HT-29 (cell line): ENCODE results near the gene GPR135. TPM values are rescaled to one million over a fixed set of nuclear protein-coding genes. Genes with fewer than 3 reads are reported as not detected.

Source experiments
- DNase-seq: peaks from one replicate; pipeline ENCODE4 v3.0.0-alpha.2; 2015; ENCODE audit warnings: low spot score
- total RNA-seq: library from RNA; depleted of rRNA; stranded (reverse); fragments of >200 nt; shearing (Covaris generic); gene quantifications from 2 replicates; pipeline ENCODE4 v1.2.3, GENCODE V29; 2014; rRNA removed

GPR135 gene, protein sequence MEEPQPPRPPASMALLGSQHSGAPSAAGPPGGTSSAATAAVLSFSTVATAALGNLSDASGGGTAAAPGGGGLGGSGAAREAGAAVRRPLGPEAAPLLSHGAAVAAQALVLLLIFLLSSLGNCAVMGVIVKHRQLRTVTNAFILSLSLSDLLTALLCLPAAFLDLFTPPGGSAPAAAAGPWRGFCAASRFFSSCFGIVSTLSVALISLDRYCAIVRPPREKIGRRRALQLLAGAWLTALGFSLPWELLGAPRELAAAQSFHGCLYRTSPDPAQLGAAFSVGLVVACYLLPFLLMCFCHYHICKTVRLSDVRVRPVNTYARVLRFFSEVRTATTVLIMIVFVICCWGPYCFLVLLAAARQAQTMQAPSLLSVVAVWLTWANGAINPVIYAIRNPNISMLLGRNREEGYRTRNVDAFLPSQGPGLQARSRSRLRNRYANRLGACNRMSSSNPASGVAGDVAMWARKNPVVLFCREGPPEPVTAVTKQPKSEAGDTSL
- total RNA-seq, result 0.83 and 0.84 TPM in 2 replicates

DNA sequence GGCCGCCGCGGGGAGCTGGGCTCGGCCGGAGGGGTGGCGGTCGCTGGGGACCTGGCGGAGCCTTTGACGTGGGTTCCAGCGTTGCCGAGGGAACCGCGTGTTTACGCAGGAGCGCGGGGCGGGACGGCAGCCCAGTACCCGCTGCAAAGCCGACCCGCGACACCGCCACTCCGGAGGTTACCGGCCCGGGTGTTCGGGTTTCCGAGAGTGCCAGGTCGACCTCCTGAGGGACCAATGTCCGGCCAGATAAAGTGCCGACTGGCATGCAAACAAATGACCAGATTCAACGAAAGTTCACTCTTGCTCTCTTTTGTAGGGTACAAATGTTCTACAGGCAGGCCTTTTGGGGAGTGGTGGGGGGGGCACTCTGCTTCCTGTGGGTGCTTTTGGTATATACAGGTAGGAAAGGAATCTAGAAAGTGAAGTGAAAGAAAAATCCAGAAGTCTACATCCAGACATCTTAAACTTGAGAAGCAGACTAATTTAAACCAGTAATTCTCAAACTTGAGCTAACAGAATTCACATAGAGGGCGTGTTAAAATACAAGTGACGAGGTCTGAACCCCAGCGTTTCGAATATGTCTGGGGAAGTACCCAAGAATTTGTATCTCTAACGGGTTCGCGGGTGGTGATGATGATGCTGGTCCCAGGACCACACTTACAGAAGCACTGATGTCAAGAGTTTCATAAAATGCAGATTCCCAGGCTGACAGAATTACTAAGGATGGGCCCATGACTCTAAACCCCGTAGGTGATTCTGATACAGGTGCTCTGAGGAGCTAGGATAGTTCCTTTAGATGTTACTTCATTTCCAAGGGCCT, at the start of gene GPR135:
Gene GPR135, minus strand, starts transcription at position 65 of the 820 bp plus-strand sequence. CDS start 154 bp downstream, outside the sequence.
- DNase-seq, result peak; percentile 40

DNA sequence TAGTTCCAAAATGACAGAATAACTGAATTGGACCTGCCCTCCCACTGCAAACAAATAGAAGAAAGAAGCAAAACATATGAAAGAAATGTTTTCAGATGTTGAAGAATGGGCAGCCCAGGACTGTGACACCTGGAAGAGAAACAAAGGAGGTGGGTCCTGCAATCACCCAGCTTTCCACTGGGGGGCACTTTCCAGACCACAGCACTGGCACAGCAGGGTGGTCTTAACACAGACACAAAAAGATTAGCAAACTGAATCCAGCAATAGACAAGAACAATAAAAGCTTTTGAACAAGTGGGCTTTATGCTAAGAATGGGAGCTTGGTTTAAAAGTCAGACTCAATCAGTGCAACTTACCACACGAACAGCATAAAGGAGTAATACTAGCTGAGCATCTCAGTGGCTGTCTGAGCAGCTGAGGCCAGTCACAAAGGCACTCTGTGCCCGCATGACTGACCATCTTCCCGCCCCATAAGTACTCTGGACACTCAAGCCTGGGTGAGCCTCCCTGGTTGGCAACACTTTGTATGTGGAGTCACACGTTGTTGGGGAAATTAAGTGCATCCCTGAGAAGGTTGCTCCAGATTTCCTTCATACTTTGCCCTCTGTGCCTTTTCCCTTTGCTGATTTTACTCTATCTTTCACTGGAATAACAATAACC, 46.9 kb upstream of the GPR135 start:
- peak; percentile 14 for DNase-seq

DNA sequence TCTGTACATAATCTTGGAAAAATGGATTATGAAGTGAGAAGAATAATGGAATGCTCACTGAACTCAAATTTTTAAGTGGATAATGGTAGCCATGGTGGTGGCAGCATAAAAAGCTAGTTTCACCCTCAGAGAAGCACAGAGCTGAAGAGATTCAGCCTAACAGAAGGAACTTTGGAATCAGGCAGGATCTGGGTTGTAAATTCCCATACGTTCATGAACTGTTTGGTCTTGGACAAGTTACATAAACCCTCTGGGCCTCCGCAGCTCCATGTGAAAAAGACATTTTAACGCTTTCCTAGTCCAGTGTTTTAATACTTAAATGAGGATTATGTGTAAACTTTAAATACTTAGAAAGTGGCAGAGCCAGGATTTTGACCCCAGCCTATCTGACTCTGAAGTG, 45.8 kb upstream of the GPR135 start:
- no peak for DNase-seq

DNA sequence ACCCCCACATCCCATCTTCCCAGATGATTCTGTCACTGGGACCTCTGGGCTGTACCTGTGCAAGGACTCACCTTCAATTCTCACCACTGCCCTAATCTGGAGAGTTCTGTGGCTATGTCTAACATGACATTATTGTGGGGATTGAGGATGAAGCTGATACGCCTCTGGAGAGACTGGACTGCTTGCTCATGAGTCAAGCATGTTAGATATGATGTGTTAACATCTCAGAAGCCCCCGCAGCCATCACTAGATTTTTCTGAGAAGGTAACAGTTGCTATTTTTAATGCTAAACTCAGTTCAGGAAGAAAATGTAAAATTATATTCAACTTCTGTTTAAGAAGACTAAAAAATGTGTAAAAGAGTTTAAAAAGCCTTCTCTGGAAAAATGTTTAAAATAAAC, 44.8 kb upstream of the GPR135 start:
- DNase-seq, result no peak

DNA sequence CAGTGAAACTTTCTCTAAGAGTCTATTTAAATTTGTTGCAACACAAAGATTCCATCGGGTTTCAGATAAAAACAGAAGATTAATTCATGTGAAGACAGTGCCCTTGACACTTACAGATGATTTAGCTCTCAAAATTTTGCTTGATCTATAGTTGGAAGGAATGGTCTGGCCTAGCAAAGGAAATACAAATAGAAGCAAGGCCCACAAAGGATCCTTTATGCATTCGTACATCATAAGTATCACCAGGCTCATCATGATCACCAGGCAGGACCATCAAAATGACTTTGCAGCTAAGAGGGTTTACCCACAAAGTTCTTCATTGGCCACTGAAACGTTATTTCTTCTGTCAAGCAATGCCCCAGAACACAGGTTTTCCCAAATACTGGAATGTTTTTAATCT, 43.9 kb upstream of the GPR135 start:
- DNase-seq, result no peak

DNA sequence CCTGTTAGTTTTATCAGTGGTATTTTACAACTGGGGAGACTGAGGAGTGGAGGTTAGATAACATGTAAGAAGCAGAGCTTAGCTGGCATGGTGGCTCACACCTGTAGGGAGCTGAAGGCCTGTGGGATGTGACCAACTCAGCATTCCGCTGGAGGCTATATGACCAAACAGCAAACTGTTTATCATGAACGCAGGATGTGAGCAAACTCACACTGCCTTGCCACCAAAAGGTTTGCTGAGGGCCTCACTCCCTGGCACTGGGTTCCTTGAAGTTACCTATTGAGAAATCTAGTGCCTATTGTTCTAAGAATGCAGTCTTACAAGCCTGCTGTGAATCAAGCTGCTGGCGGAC, 42.5 kb upstream of the GPR135 start:
- DNase-seq, result no peak

DNA sequence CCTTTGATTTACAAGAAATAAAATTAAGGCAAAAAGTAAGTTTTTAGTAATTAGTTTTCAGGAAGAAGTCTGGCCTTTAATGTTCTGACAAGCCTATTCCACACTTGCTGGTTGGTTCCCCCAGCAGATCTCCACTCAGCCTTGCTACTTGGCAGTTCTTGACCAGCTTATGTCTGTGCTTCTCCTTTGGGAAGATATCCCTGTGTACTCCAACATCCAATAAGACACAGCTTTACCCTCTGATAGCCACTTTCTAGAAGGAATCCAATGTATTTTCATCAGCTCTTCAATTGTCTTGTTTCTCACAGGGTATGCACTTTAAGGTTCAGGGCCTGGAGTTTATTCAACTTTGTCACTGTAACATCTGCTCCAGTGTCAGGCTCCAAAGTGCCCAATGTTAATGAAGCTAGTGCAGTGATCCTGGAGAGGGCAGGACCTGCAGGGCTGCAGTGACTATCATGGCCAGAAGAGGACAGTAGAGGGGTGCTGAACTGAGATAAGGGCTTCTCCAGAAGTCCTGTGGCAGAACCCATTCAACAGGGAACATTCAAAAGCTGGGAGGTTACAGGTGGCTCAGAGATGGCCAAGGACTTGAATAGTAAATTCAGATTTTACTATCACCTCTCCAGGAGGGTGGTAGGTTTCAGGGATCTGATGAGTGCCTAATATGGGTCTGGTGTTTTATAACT, 42.0 kb upstream of the GPR135 start:
- peak; percentile 76 for DNase-seq

DNA sequence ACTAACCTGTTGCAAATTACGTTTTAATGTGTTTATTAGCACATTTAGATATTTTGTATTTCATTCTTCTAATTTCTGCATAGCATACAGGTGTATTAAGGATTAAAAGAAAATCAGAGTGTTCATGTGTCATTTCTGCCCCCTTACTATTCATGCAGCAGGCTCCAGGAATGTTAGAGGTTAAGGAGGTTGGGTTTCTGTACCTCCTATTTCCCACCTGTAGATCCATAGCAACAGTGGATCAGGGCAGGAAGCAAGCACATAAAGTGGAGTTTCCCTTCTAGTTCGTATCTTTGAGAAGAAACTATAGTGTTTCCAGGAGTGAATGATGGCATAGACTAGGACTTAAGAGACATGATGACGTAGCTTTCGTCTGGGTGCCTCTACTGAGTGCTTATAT, 38.1 kb upstream of the GPR135 start:
- no peak for DNase-seq

DNA sequence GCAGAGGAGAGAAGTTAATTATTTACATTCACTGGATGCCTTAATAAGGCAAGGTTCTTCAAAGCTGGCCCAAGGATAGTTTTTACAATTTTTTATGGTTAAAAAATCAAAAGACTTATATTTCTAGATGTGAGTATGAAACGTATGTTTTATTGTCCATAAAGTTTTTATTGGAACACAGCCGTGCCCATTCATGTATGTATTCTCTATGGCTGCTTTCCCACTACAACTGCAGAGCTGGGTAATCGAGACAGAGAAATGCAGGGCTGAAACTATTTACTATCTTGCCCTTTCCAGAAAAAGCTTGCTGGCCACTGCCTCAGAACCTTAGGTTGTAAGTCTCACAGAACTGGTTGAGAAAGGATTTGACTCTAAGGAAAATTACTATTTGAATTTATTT, 35.6 kb upstream of the GPR135 start:
- no peak for DNase-seq

DNA sequence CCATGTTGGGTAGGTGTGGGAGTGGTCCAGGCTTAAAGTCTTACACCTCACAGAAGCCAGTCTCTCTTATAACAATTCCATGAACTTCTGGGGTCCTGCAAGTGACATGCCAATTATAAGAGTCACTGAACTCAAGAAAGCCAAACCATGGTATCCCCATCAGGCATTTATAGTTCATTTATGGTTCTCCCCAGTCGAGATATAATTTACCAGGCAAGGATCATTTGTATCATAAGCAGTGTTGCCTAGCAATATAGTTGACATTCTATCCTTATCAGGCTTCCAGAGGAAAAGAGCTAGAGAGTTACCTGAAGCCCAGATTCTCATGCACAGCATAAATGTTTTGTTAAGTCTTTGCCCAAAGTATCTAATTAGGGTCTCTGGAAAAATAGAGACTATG, 27.2 kb upstream of the GPR135 start:
- DNase-seq, result no peak

DNA sequence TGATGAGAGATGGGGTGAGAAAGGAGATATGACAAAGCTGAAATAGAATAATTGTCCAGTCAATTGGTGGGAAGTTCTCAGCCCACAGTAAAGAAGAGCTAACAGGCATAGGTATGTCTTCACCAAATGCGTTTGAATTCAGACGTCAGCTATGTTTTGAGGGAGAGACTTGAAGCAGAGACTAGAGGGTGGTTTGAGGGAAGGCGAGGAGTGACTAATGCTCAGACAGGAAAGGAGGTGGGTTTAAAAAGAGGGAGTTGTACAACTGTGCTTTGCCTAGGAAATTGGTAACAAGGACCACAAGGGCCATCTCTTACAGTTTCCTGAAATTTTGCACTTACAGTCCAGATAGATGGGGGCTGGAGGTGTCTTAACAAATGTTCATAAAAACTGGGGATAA, 25.6 kb upstream of the GPR135 start:
- no peak for DNase-seq

DNA sequence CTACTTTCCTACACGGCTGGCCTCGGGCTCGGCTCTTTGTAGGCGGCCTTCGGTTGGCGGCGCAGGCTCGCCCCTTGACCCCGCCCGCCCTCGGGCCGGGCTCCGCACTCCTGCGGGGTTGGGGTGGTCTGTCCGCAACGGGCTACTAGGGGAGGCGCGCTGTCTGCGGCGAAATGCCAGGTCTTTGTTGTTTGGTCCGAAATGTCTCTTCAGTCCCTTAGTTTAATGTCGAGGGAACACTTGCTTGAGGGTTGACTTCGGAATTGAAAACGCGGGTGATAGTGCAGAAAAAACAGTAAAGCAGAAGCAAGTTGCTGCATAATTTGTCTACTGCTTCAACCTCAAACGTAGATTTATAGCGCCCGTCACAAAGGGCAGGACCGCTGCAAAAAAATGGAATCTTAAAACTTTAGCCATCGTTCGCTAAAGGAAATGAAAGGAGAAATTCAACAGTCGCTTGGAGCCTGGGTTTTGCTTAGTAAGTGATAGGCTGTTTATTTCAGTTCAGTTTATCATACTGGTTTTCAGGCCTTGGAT, 19.5 kb upstream of the GPR135 start:
- no peak for DNase-seq

DNA sequence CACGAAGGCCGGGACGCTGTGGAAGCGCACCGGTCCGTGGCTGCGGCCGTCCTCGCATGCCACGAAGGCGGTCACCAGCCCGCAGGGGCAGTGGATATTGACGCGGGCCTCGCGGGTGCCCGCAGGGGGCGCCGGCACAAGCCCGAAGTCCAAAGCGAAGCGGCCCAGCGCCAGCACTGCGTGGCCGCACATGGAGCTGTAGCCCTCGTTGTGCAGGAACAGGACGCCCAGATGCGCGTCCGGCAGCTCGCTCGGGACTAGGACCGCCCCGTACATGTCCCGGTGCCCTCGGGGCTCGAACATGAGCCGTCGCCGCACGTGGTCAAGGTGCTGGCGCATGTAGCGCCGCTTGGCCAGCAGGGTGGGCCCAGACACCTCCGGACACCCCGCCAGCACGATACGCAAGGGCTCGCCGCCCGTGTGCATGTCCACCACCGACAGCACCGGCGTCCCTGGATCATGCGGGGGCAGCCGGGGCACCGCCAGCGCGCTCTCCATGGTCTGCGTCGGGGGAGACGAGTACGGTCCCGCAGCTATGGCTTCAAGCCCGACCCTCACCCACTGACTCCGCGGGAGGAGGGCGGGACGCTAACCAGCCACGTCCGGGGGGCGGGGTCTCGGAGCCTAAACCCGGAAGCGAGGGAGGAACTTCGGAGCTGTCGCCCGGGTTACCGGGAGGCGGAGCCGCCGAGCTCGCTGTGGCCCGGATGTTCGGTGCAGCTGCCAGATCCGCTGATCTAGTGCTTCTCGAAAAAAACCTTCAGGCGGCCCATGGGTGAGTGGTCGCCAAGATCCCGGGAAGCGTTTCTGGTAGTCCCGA, 18.8 kb upstream of the GPR135 start, which contains the start of the genes JKAMP and L3HYPDH:
Gene JKAMP, plus strand, starts transcription at position 699 of the 820 bp plus-strand sequence. Its CDS starts 73 bp downstream, at position 772.
Gene L3HYPDH, minus strand, starts transcription at position 590 of the 820 bp plus-strand sequence. Its CDS starts 92 bp downstream, at position 498.
- DNase-seq, result peak; percentile 90

DNA sequence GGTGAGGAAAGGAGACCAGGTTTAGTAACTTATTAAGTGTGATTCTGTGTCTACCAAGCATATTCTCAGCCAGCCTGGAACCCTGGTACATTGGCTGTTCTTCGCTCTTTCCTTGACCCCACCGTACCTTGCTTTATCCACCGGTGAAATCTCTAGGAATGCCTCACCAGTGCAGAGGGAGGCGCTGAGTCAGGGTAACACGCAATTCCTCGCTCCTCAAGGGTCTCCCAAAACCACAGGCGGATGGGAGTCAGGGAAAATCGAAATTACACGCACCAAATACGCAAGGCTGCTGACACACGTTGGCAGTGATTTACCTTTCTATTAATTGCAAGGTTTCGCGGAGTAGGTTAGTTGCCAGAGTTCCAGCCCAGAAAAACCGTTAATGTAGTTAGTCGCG, 18.2 kb upstream of the GPR135 start:
- peak; percentile 38 for DNase-seq

DNA sequence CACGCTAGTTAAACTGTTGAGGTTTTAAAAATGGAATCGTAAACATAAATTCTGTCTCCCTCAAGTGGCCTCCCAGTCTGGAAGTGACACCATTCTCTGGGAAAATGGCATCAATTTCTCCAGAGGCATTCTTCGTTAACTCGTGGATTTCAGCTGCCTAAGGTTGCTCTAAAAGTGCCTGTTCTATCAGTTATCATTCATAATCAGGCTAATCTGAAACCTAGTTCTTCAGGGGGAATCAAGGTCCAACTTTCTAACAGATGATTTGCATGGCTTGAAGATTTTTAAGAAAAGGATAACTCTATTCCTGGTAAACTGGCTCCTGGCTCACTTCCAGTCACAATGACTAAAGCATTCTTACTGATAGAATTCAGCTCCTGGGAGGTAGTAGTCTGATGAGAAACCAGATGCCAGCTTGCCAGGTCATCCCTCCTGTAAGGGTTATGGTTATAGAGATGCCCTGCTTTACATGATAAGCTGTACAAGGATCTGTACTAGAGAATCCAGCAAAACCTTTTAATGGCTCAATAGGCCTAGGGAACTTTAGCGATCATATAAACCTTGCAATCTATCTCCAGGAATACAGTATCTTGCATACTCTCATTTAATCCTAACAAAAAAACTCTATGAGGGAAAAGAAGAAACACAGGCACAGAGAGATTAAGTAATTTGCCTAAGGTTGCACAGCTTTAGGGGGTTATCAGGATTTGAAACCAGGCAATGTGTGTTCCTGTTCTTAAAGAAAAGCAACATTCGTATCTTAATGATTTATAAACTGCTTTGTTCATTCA, 17.6 kb upstream of the GPR135 start:
- peak; percentile 53 for DNase-seq

DNA sequence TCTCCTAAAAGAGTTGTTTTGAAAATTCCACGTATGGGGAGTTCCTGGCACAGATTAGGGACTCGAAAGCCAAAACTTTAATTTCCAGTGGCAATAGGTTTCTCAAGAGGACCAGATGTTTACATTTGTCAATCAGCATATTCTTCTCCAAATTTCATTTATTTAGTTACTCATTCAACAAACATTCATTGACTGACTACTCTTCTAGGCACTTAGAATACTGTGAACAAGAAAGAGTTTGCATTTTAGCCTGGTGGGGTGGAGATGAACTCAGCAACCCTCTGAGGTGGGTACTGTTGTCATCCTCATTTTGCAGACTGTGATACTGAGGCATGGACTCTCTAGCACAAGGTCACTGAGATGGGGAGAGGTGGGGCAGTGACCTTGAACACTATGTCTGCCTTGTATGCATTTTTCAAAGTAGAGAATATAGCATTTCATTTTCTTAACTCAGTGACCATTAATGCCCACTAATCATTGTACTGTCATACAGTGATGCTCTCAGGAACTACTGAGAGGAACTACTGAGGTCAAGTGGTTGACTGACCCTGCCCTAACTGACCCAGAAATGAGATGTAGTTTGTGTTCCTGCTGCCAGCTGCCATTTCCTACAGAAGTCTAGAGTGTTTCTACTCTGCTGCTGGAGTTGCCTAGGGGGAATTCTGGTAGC, 16.8 kb upstream of the GPR135 start:
- DNase-seq, result no peak

DNA sequence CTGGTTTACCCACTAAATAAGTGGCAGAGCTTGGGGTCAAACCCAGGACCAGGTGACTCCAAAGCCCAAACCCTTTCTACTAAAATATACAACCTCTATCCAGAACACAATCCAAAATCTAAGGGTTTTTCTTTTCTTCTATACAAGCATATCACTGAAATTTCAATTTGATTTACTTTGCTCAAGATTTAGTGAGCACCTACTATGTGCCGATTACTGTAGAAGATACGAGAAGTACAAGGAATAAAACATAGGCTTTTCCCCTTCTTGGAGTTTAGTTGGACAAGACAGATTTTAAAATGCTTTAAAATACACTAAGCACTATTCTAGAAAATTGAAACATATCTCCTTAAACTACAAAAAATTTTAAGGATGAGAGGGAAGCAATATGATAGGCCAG, 16.2 kb upstream of the GPR135 start:
- DNase-seq, result no peak

DNA sequence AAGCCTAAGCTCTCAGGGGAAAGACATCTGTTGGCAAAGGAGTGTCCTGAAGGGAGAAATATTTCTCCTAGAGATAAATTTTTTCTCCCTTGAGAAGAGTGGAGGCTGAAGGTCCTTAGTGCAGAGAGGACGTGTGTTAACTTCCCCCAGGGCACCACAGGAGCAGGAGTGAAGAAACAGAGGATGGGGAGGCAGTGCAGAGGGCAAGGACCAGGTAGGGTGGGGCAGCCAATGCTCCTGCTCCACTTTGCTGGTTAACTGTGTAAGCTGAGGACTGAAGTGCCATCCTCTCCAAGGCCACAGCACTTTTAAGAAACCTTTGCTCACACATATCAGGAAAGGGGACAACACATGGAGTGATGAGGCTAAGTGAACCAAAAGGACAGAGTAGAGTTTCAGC, 15.0 kb upstream of the GPR135 start:
- no peak for DNase-seq

DNA sequence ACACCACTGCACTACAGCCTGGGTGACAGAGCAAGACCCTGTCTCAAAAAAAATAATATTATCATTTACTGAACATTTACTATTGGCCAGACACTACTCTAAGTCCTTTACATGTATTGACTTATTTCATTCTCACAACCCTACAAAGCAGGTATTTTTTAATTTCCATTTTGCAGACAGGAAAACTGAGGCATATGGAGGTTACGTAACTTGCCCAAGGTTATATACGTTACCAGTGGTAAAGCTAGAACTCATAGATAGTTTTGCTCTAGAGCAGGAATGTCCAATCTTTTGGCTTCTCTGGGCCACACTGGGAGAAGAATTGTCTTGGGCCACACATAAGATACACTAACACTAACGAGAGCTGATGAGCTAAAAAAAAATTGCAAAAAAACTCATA, 13.4 kb upstream of the GPR135 start:
- DNase-seq, result no peak
